GM21528 (cell line): ENCODE results near the gene CHI3L1.

ENCODE experiments used
- ATAC-seq: cut with Tn5 transposase; IDR thresholded peaks from one replicate; pipeline ENCODE4 v1.9.1; 2021; ENCODE audit warnings: mild to moderate bottlenecking, moderate library complexity; ENCODE audit not compliant: unreplicated experiment, low FRiP score

The CHI3L1 gene

GRCh38 chr1:203207751-203208150, 21.2 kb upstream of the CHI3L1 start:
- ATAC-seq = no peak

- no peak for ATAC-seq
These were observed 19.7 kb upstream of the CHI3L1 start for GRCh38 chr1:203206129-203206687.

- no peak for ATAC-seq
These were observed 18.3 kb upstream of the CHI3L1 start for GRCh38 chr1:203204756-203205155.

GRCh38 chr1:203202431-203203245, 16.1 kb upstream of the CHI3L1 start:
- ATAC-seq = no peak

GRCh38 chr1:203201516-203202205, 15.2 kb upstream of the CHI3L1 start:
- no peak for ATAC-seq

- ATAC-seq = no peak
These were observed 14.4 kb upstream of the CHI3L1 start for GRCh38 chr1:203200916-203201315.

GRCh38 chr1:203199816-203200571, 13.5 kb upstream of the CHI3L1 start:
- no peak for ATAC-seq

- no peak for ATAC-seq
These were observed 12.9 kb upstream of the CHI3L1 start for GRCh38 chr1:203199481-203199815.

GRCh38 chr1:203199002-203199401, 12.5 kb upstream of the CHI3L1 start:
- no peak for ATAC-seq

GRCh38 chr1:203197625-203198024, 11.1 kb upstream of the CHI3L1 start:
- ATAC-seq = no peak

- ATAC-seq = no peak
These were observed 9.9 kb upstream of the CHI3L1 start for GRCh38 chr1:203196371-203196770.

- ATAC-seq = no peak
These were observed 4.4 kb upstream of the CHI3L1 start for GRCh38 chr1:203190949-203191348.

- ATAC-seq = no peak
These were observed 3.4 kb upstream of the CHI3L1 start for GRCh38 chr1:203189951-203190352.

- no peak for ATAC-seq
These were observed 2.3 kb upstream of the CHI3L1 start for GRCh38 chr1:203188686-203189232.

GRCh38 chr1:203187689-203188264, 1.3 kb upstream of the CHI3L1 start:
- no peak for ATAC-seq

GRCh38 chr1:203187304-203187685, 791 bp upstream of the CHI3L1 start:
- no peak for ATAC-seq

- ATAC-seq = no peak
These were observed 436 bp downstream of the CHI3L1 start for GRCh38 chr1:203186091-203186445.

- no peak for ATAC-seq
These were observed 919 bp downstream of the CHI3L1 start for GRCh38 chr1:203185585-203185984.

GRCh38 chr1:203185061-203185461, 1.4 kb downstream of the CHI3L1 start:
- ATAC-seq = no peak

- ATAC-seq = no peak
These were observed 2.0 kb downstream of the CHI3L1 start for GRCh38 chr1:203184467-203184866.

GRCh38 chr1:203183828-203184227, 2.7 kb downstream of the CHI3L1 start:
- no peak for ATAC-seq
